ENCODE measurements around the gene VTI1A.

GRCh38 chr10:112471878-112472487 lies 25.0 kb downstream of the VTI1A start:
- no peak for TF ChIP-seq SMAD1 (CRISPR knock-in tag; IDR thresholded peaks at IDR 0.05; ENCODE audit: borderline replicate concordance, low read depth)
- no peak for TF ChIP-seq ZBTB40 (IDR thresholded peaks at IDR 0.05)
- no peak for TF ChIP-seq ZBTB40 (CRISPR knock-in tag; IDR thresholded peaks at IDR 0.05)
- no peak for TF ChIP-seq ZNF12 (CRISPR knock-in tag; IDR thresholded peaks at IDR 0.05)
- no peak for TF ChIP-seq POLR2AphosphoS2 (IDR thresholded peaks at IDR 0.05; ENCODE audit: low read depth, low read length)
- TF ChIP-seq ZNF83 (CRISPR knock-in tag; IDR thresholded peaks at IDR 0.05; ENCODE audit: borderline replicate concordance), result no peak
- no peak for TF ChIP-seq ATF2 (CRISPR knock-in tag; IDR thresholded peaks at IDR 0.05)
- TF ChIP-seq NFYB (CRISPR knock-in tag; IDR thresholded peaks at IDR 0.05), result no peak
- TF ChIP-seq POLR2A (IDR thresholded peaks at IDR 0.05; ENCODE audit: insufficient read depth in 1 of 2, low read depth in 2 of 2, low read length in 2 of 2), result no peak

Measured in HepG2 (cell line).